Measurements from ENCODE around the gene MSI2.

MSI2 gene

DNA sequence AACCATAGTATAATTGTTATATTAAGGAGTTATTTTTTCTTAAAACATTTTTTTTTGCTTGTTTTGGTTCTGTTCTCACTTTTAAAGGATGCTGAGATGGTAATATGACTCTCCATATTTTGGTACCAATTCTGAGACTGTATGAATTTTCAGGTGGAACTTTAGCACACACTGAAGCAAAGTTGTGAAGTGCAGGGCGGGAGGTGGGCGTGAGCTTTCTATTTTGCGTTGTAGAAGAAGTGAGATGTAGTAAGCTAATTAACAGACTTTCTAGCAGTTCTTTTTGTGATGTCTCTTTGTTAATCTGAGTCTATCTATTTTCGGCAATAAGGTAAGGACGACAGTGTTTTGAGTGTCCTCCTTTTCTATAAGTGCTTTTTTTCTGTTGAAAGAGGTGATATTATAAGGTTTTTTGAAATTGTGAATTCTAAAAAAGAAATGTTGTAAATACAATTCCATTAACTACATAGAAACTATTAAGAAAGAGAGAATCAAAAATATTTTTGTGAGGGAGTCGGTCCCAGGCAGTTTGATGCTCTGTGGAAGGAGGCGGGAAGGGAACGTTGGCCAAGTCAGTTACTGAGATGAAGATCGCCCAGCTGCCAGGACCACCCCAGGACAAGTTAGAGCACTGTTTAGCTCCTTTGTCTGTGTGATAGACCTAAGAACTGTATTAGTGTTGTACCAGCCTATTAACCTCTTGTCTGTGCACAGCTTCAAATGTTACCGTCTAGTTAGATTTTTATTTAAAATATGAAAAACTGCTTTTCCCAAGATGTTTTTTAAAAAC lies 423.8 kb downstream of the MSI2 start:
- Histone ChIP-seq H3K4me3 (ENCODE audit: low read depth, low read length) (no peak overlapping the region), H3K4me1 (ENCODE audit: control insufficient read depth in 1 of 2, insufficient read depth in 2 of 2, low read length in 2 of 2) (peaks cover 5 to 6% of the 10 kb centered on the region in 2 experiments), H3K27ac (ENCODE audit: low read depth, low read length) (no peak overlapping the region), H3K23ac (ENCODE audit: low read length) (no peak overlapping the region), H3K27me3 (ENCODE audit: insufficient read depth, low read length) (no peaks in the 10 kb centered on the region), H4K8ac (ENCODE audit: low read depth, low read length) (no peak overlapping the region), H3K18ac (ENCODE audit: low read length) (no peak overlapping the region), H4K12ac (ENCODE audit: low read depth, low read length) (no peak overlapping the region), H4K91ac (ENCODE audit: low read depth, low read length) (no peak overlapping the region), H2BK12ac (ENCODE audit: low read length) (no peak overlapping the region), H2BK5ac (ENCODE audit: low read depth, low read length, poor library complexity) (no peak overlapping the region), H3K79me2 (ENCODE audit: control insufficient read depth, insufficient read depth, low read length, poor library complexity) (no peaks in the 10 kb centered on the region), H2AFZ (ENCODE audit: insufficient read depth, low read length, poor library complexity) (no peak overlapping the region), H3K9me3 (ENCODE audit: insufficient read depth, low read depth, low read length) (peaks cover 5% of the 10 kb centered on the region), H3K79me1 (ENCODE audit: low read length) (peaks cover 6% of the 10 kb centered on the region), H2AK5ac (ENCODE audit: low read length) (no peak overlapping the region), H2BK120ac (ENCODE audit: insufficient read depth, low read length, poor library complexity) (no peak overlapping the region), H3K14ac (ENCODE audit: low read length) (no peak overlapping the region), H3K9ac (ENCODE audit: low read length) (no peak overlapping the region), H3K4me2 (ENCODE audit: low read length) (no peak overlapping the region), H3K4ac (ENCODE audit: low read depth, low read length) (no peak overlapping the region), H3K36me3 (ENCODE audit: control insufficient read depth in 1 of 2, insufficient read depth in 2 of 2, low read length in 2 of 2) (peaks cover 16% of the 10 kb centered on the region in 2 experiments)
- WGBS (ENCODE audit: extremely low coverage, insufficient coverage, insufficient read length) = no CpG with 5 or more reads among the region's 10 CpGs
- no peak for DNase-seq

DNA sequence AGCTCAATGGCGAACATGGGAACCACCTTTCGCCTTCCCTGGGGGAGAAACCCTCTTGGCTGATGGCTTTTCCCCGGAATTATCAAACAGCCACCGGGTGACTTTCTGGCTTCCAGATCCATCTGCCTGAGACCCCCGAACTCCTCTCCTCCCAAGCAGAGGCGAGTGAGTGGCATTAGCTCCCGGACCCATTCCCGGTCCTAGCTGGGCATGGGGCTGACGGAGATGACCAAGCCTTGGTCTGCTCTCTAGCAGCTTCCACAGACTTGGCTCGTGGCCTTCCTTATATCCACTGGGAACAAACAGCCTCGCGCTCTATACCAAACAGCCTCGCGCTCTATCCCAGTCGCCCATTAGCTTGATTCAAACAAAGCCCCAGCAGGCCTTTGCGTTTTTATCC lies 426.4 kb downstream of the MSI2 start:
- Histone ChIP-seq H2BK120ac (ENCODE audit: insufficient read depth, low read length, poor library complexity) (no peak overlapping the region), H3K4ac (ENCODE audit: low read depth, low read length) (no peak overlapping the region), H4K8ac (ENCODE audit: low read depth, low read length) (peak overlapping the region; percentile 3), H3K27ac (ENCODE audit: low read depth, low read length) (no peak overlapping the region), H2AFZ (ENCODE audit: insufficient read depth, low read length, poor library complexity) (no peak overlapping the region), H3K36me3 (ENCODE audit: control insufficient read depth in 1 of 2, insufficient read depth in 2 of 2, low read length in 2 of 2) (peaks cover 6 to 9% of the 10 kb centered on the region in 2 experiments), H3K18ac (ENCODE audit: low read length) (no peak overlapping the region), H3K14ac (ENCODE audit: low read length) (no peak overlapping the region), H3K4me3 (ENCODE audit: low read depth, low read length) (no peak overlapping the region), H2BK5ac (ENCODE audit: low read depth, low read length, poor library complexity) (no peak overlapping the region), H3K4me2 (ENCODE audit: low read length) (no peak overlapping the region), H4K12ac (ENCODE audit: low read depth, low read length) (no peak overlapping the region), H2BK12ac (ENCODE audit: low read length) (no peak overlapping the region), H3K4me1 (ENCODE audit: control insufficient read depth in 1 of 2, insufficient read depth in 2 of 2, low read length in 2 of 2) (peaks cover 12 to 14% of the 10 kb centered on the region in 2 experiments), H3K9me3 (ENCODE audit: insufficient read depth, low read depth, low read length) (peaks cover 2% of the 10 kb centered on the region), H3K9ac (ENCODE audit: low read length) (no peak overlapping the region), H3K79me1 (ENCODE audit: low read length) (peaks cover 12% of the 10 kb centered on the region), H4K91ac (ENCODE audit: low read depth, low read length) (no peak overlapping the region), H3K27me3 (ENCODE audit: insufficient read depth, low read length) (no peaks in the 10 kb centered on the region), H3K23ac (ENCODE audit: low read length) (no peak overlapping the region), H2AK5ac (ENCODE audit: low read length) (no peak overlapping the region), H3K79me2 (ENCODE audit: control insufficient read depth, insufficient read depth, low read length, poor library complexity) (no peaks in the 10 kb centered on the region)
- no CpG with 5 or more reads among the region's 16 CpGs for WGBS (ENCODE audit: extremely low coverage, insufficient coverage, insufficient read length)
- DNase-seq = no peak

DNA sequence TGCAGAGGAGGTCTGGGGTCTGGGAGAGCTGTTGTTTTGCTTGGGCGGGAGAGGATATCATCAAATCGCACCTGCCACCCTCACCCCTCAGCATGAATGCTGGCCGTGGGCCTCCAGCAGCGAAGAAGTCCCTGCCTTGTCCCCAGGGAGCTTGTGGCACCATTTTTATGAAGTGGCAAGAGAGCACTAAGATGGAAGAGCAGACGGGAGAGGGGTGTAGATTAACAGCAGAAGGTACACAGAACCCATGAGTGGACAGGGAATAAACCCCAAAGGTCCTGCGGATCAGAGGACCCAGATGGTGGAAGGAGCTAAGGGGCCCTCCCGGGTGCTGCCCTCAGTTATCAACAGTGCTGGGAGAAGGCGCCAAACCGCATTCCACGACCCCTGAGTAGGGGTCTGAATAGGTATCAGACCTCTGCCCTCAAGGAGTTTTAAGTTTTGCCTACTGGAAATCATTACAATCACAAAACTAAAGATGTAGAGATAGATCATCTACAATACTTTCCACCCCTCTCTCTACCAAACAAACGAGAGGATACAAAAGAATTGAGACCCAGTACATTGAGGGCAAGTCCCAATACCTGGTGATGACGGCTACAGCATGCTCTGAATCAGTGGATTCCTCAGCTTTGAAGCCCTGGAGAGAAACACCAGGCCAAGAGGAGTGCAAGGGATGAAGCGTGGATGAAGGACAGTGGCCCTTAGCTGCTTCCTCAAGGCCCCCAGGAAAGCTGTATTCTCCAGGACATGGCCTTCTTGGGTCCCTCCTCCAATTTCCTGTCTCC lies 428.6 kb downstream of the MSI2 start:
- peak in 1 of 2 donors; percentile 2 for DNase-seq
- H4K91ac ChIP-seq (ENCODE audit: low read depth, low read length) = peak overlapping the region; percentile 45
- WGBS (ENCODE audit: extremely low coverage, insufficient coverage, insufficient read length) = no CpG with 5 or more reads among the region's 13 CpGs
- H3K27me3 ChIP-seq (ENCODE audit: insufficient read depth, low read length) = no peaks in the 10 kb centered on the region
- peak overlapping the region; percentile 38 for H2BK5ac ChIP-seq (ENCODE audit: low read depth, low read length, poor library complexity)
- no peak overlapping the region for H2AFZ ChIP-seq (ENCODE audit: insufficient read depth, low read length, poor library complexity)
- no peaks in the 10 kb centered on the region for H3K79me2 ChIP-seq (ENCODE audit: control insufficient read depth, insufficient read depth, low read length, poor library complexity)
- no peak overlapping the region for H3K9ac ChIP-seq (ENCODE audit: low read length)
- H3K9me3 ChIP-seq (ENCODE audit: insufficient read depth, low read depth, low read length) = peaks cover 2% of the 10 kb centered on the region
- H3K4me3 ChIP-seq (ENCODE audit: low read depth, low read length) = peak overlapping the region; percentile 1
- H4K12ac ChIP-seq (ENCODE audit: low read depth, low read length) = no peak overlapping the region
- H2AK5ac ChIP-seq (ENCODE audit: low read length) = peak overlapping the region; percentile 90
- H4K8ac ChIP-seq (ENCODE audit: low read depth, low read length) = peak overlapping the region; percentile 17
- H3K4me2 ChIP-seq (ENCODE audit: low read length) = peak overlapping the region; percentile 1
- peaks cover 12 to 14% of the 10 kb centered on the region in 2 experiments for H3K4me1 ChIP-seq (ENCODE audit: control insufficient read depth in 1 of 2, insufficient read depth in 2 of 2, low read length in 2 of 2)
- H3K79me1 ChIP-seq (ENCODE audit: low read length) = peaks cover 12% of the 10 kb centered on the region
- H3K18ac ChIP-seq (ENCODE audit: low read length) = peak overlapping the region; percentile 63
- H3K4ac ChIP-seq (ENCODE audit: low read depth, low read length) = no peak overlapping the region
- H3K14ac ChIP-seq (ENCODE audit: low read length) = peak overlapping the region; percentile 62
- H2BK120ac ChIP-seq (ENCODE audit: insufficient read depth, low read length, poor library complexity) = peak overlapping the region; percentile 81
- H3K36me3 ChIP-seq (ENCODE audit: control insufficient read depth in 1 of 2, insufficient read depth in 2 of 2, low read length in 2 of 2) = peaks cover 4 to 9% of the 10 kb centered on the region in 2 experiments
- peak overlapping the region; percentile 59 for H2BK12ac ChIP-seq (ENCODE audit: low read length)
- peak overlapping the region; percentile 60 for H3K27ac ChIP-seq (ENCODE audit: low read depth, low read length)
- no peak overlapping the region for H3K23ac ChIP-seq (ENCODE audit: low read length)

DNA sequence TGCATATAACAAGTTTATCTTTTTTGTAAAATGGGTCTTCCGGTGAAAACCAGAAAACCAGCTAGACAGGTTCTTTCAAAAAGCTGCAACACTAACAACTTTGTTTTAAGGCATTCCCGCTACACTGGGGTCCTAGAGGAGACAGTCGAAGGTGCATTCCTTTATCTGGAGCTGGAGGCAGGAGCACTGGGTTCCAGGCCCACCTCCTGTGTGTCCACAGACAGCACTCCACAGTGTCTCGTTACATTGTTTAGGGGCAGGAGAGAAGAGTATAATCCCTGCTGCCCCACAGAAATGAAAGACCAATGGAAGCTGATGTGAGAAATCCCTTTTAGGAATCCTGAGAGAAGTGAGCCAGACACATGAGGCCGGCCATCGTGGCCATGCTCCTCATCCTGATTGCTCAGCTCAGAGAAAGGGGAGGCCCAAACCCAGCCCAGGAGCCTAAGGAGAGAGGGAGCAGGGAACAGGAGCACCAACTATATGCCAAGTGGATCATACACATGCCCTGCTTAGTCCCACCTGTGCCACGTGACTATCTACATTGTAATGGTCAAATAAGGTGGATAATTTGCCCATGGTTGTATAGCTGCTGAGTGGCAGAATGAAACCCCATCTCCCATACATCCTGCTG lies 429.3 kb downstream of the MSI2 start:
- H2AFZ ChIP-seq (ENCODE audit: insufficient read depth, low read length, poor library complexity) = no peak overlapping the region

More for the DNA sequence above, 429.3 kb downstream of the MSI2 start:
- peak overlapping the region; percentile 4 for H2BK120ac ChIP-seq (ENCODE audit: insufficient read depth, low read length, poor library complexity)
- no CpG with 5 or more reads among the region's 7 CpGs for WGBS (ENCODE audit: extremely low coverage, insufficient coverage, insufficient read length)
- peaks cover 12% of the 10 kb centered on the region for H3K79me1 ChIP-seq (ENCODE audit: low read length)
- no peak overlapping the region for H4K12ac ChIP-seq (ENCODE audit: low read depth, low read length)
- peak overlapping the region; percentile 4 for H2BK12ac ChIP-seq (ENCODE audit: low read length)
- DNase-seq = peak; percentile 18 to 52
- H3K27ac ChIP-seq (ENCODE audit: low read depth, low read length) = peak overlapping the region; percentile 24
- peak overlapping the region; percentile 34 for H3K4me2 ChIP-seq (ENCODE audit: low read length)
- H3K4me1 ChIP-seq (ENCODE audit: control insufficient read depth in 1 of 2, insufficient read depth in 2 of 2, low read length in 2 of 2) = peaks cover 12 to 14% of the 10 kb centered on the region in 2 experiments
- H3K36me3 ChIP-seq (ENCODE audit: control insufficient read depth in 1 of 2, insufficient read depth in 2 of 2, low read length in 2 of 2) = peaks cover 4 to 9% of the 10 kb centered on the region in 2 experiments
- peak overlapping the region; percentile 38 for H2AK5ac ChIP-seq (ENCODE audit: low read length)
- H3K79me2 ChIP-seq (ENCODE audit: control insufficient read depth, insufficient read depth, low read length, poor library complexity) = no peaks in the 10 kb centered on the region
- peaks cover 2% of the 10 kb centered on the region for H3K9me3 ChIP-seq (ENCODE audit: insufficient read depth, low read depth, low read length)
- H3K14ac ChIP-seq (ENCODE audit: low read length) = no peak overlapping the region
- no peak overlapping the region for H2BK5ac ChIP-seq (ENCODE audit: low read depth, low read length, poor library complexity)
- H4K91ac ChIP-seq (ENCODE audit: low read depth, low read length) = peak overlapping the region; percentile 21
- H3K9ac ChIP-seq (ENCODE audit: low read length) = no peak overlapping the region
- no peak overlapping the region for H3K4ac ChIP-seq (ENCODE audit: low read depth, low read length)
- H3K27me3 ChIP-seq (ENCODE audit: insufficient read depth, low read length) = no peaks in the 10 kb centered on the region
- peak overlapping the region; percentile 0 for H4K8ac ChIP-seq (ENCODE audit: low read depth, low read length)
- no peak overlapping the region for H3K23ac ChIP-seq (ENCODE audit: low read length)
- no peak overlapping the region for H3K18ac ChIP-seq (ENCODE audit: low read length)
- no peak overlapping the region for H3K4me3 ChIP-seq (ENCODE audit: low read depth, low read length)
